AG10803 (cell line): Measurements from ENCODE around the gene FRS2.

Experiments
- DNase-seq: peaks from one replicate; pipeline ENCODE4 v3.0.0; 2010; ENCODE audit warnings: low read depth
- H3K4me3 ChIP-seq: 2 replicates; pipeline ENCODE4 v1.5.1; 2011; ENCODE audit warnings: mild to moderate bottlenecking, low read length, control low read depth
- CTCF ChIP-seq: conservative IDR thresholded peaks from 2 replicates; pipeline ENCODE4 v1.5.1; 2011; ENCODE audit warnings: mild to moderate bottlenecking, low read length, control low read depth, inconsistent platforms

The FRS2 gene

GRCh38 chr12:69516950-69517349 lies 46.8 kb downstream of the FRS2 start:
- H3K4me3 ChIP-seq, result no peak overlapping the region
- DNase-seq, result no peak
- TF ChIP-seq CTCF, result no peak

GRCh38 chr12:69517406-69517805 lies 47.2 kb downstream of the FRS2 start:
- no peak for DNase-seq
- H3K4me3 ChIP-seq, result no peak overlapping the region
- TF ChIP-seq CTCF, result no peak

GRCh38 chr12:69519871-69520270 lies 49.7 kb downstream of the FRS2 start:
- H3K4me3 ChIP-seq, result no peak overlapping the region
- no peak for TF ChIP-seq CTCF
- no peak for DNase-seq

GRCh38 chr12:69523433-69524330 lies 53.5 kb downstream of the FRS2 start:
- DNase-seq, result no peak
- TF ChIP-seq CTCF, result no peak
- H3K4me3 ChIP-seq, result no peak overlapping the region

GRCh38 chr12:69524331-69524630 lies 54.1 kb downstream of the FRS2 start:
- H3K4me3 ChIP-seq, result no peak overlapping the region
- TF ChIP-seq CTCF, result no peak
- DNase-seq, result no peak

- H3K4me3 ChIP-seq, result no peak overlapping the region
- TF ChIP-seq CTCF, result no peak
- DNase-seq, result no peak
Measured at GRCh38 chr12:69524755-69525469, 54.7 kb downstream of the FRS2 start.
